ENCODE data around the gene TTLL12.
"Not testable (repeated sequence)": the region's sequence is repeated elsewhere in the genome, so short reads cannot be mapped to it uniquely, and the experiment has no call there.

TTLL12 gene

GRCh38 chr22:43153899-43154298 is 33.0 kb downstream of the TTLL12 start:
- DNase-seq (ENCODE audit: low spot score) = no peak

GRCh38 chr22:43152357-43153071 is 34.4 kb downstream of the TTLL12 start:
- peak; percentile 75 for DNase-seq (ENCODE audit: low spot score)

GRCh38 chr22:43152003-43152356 is 35.0 kb downstream of the TTLL12 start:
- DNase-seq (ENCODE audit: low spot score) = no peak

GRCh38 chr22:43151251-43152002 is 35.5 kb downstream of the TTLL12 start, which contains the start of gene TSPO:
Gene TSPO (plus strand): TSS chr22:43151559. CDS start chr22:43159239, 7,680 bp downstream.
- DNase-seq (ENCODE audit: low spot score) = peak; percentile 58

- DNase-seq (ENCODE audit: low spot score) = no peak
Measured at GRCh38 chr22:43150731-43151206, 36.2 kb downstream of the TTLL12 start.

GRCh38 chr22:43148581-43148980 is 38.4 kb downstream of the TTLL12 start:
- no peak for DNase-seq (ENCODE audit: low spot score)

- DNase-seq (ENCODE audit: low spot score) = no peak
Measured at GRCh38 chr22:43147821-43148220, 39.1 kb downstream of the TTLL12 start.

GRCh38 chr22:43146332-43146731 is 40.6 kb downstream of the TTLL12 start:
- not testable (repeated sequence) for DNase-seq (ENCODE audit: low spot score)

- DNase-seq (ENCODE audit: low spot score) = not testable (repeated sequence)
Measured at GRCh38 chr22:43145371-43145770, 41.6 kb downstream of the TTLL12 start.

- DNase-seq (ENCODE audit: low spot score) = no peak
Measured at GRCh38 chr22:43144949-43145348, 42.0 kb downstream of the TTLL12 start.

GRCh38 chr22:43142880-43143562 is 43.9 kb downstream of the TTLL12 start, which contains the start of gene MCAT:
Gene MCAT (minus strand): TSS chr22:43143398. CDS start chr22:43143348, 50 bp downstream.
- DNase-seq (ENCODE audit: low spot score) = peak; percentile 85

- no peak for DNase-seq (ENCODE audit: low spot score)
Measured at GRCh38 chr22:43136801-43137200, 50.1 kb downstream of the TTLL12 start.

- DNase-seq (ENCODE audit: low spot score) = peak; percentile 40
Measured at GRCh38 chr22:43136255-43136654, 50.7 kb downstream of the TTLL12 start.

GRCh38 chr22:43135565-43135964 is 51.4 kb downstream of the TTLL12 start:
- no peak for DNase-seq (ENCODE audit: low spot score)

GRCh38 chr22:43134553-43134952 is 52.4 kb downstream of the TTLL12 start:
- DNase-seq (ENCODE audit: low spot score) = no peak

GRCh38 chr22:43133401-43133800 is 53.5 kb downstream of the TTLL12 start:
- no peak for DNase-seq (ENCODE audit: low spot score)

- DNase-seq (ENCODE audit: low spot score) = no peak
Measured at GRCh38 chr22:43131773-43132501, 55.0 kb downstream of the TTLL12 start.

GRCh38 chr22:43129426-43130425 is 57.2 kb downstream of the TTLL12 start:
- no peak for DNase-seq (ENCODE audit: low spot score)

GRCh38 chr22:43128928-43129424 is 58.0 kb downstream of the TTLL12 start:
- peak; percentile 19 for DNase-seq (ENCODE audit: low spot score)

- no peak for DNase-seq (ENCODE audit: low spot score)
Measured at GRCh38 chr22:43128116-43128515, 58.8 kb downstream of the TTLL12 start.
